HCT116 (cell line): ENCODE results near the gene CHD2.

ENCODE experiments used
- CTCF ChIP-seq, 3 experiments: fragments of 200-600 bp in 1 of 3; sonication (generic) in 1 of 3; IDR thresholded peaks in 2 of 3; conservative IDR thresholded peaks in 1 of 3; 2 replicates each; pipeline ENCODE4 v1.5.1; 2012 to 2017; ENCODE audit warnings: low read depth in 2 of 3, low read length in 2 of 3, antibody characterized with exemption in 1 of 3, borderline replicate concordance in 1 of 3, control low read depth in 1 of 3, mild to moderate bottlenecking in 1 of 3, mixed read lengths in 1 of 3, mixed run types in 1 of 3, moderate library complexity in 1 of 3; ENCODE audit not compliant: insufficient read depth in 1 of 3
- EZH2 ChIP-seq: fragments of 200-600 bp; sonication (generic); IDR thresholded peaks from 2 replicates; pipeline ENCODE4 v1.6.1; 2017; ENCODE audit warnings: antibody characterized with exemption, mixed run types
- EZH2phosphoT487 ChIP-seq: fragments of 200-600 bp; IDR thresholded peaks from 2 replicates; pipeline ENCODE4 v1.6.1; 2018; ENCODE audit warnings: antibody characterized with exemption, borderline replicate concordance
- POLR2A ChIP-seq: IDR thresholded peaks from 2 replicates; pipeline ENCODE4 v1.7.0; 2011; ENCODE audit warnings: borderline replicate concordance; ENCODE audit not compliant: insufficient read depth, insufficient read length; ENCODE audit errors: extremely low read depth
- POLR2AphosphoS5 ChIP-seq: IDR thresholded peaks from 2 replicates; pipeline ENCODE4 v1.6.1; 2011; ENCODE audit warnings: mild to moderate bottlenecking, low read depth, low read length, moderate library complexity
- RAD21 ChIP-seq: IDR thresholded peaks from 2 replicates; pipeline ENCODE4 v1.6.1; 2012; ENCODE audit warnings: low read depth, mild to moderate bottlenecking
- ZNF274 ChIP-seq: fragments of 200-500 bp; sonication (Bioruptor generic); IDR thresholded peaks from 2 replicates; pipeline ENCODE4 v1.6.1; 2014; ENCODE audit warnings: mild to moderate bottlenecking, low read depth, low read length, inconsistent platforms

DNA sequence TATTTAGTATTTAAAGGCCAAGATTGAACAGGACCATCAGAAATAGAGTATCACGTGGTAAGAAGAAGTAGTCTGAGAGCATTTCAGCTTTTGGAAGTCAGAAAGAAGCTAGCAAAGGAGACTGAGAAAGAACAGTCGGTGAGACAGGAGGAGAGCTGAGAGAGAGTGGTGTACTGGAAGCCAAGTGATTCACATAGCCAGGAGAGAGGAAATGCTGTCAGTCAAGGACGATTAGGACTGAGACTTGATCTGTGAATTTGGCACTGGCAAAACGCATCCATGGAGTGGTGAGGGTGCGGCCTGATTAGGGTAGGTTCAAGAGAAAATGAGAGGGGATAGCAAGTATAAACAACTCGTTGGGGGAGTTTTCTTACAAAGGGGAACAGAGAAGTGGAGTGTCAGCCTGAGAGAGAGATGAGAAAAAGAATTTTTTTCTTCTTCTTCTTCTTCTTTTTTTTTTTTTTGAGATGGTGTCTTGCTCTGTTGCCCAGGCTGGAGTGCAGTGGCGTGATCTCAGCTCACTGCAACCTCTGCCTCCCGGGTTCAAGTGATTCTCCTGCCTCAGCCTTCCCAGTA, 44.9 kb downstream of the CHD2 start:
- TF ChIP-seq RAD21, result no peak
- no peak for TF ChIP-seq POLR2A
- 0 out of 2 replicates have a peak, but pooled peaks have one; percentile 19 for TF ChIP-seq POLR2AphosphoS5
- TF ChIP-seq CTCF (IDR thresholded peaks at IDR 0.05 in 2 of 3, conservative IDR thresholded peaks at IDR 0.05 in 1 of 3; ENCODE audit: borderline replicate concordance in 1 of 3, insufficient read depth in 1 of 3, low read depth in 2 of 3, low read length in 2 of 3), result no peak
- TF ChIP-seq ZNF274, result no peak
- no peak for TF ChIP-seq EZH2
- no peak for TF ChIP-seq EZH2phosphoT487
